HepG2 (cell line): ENCODE data around the gene CHD9. TPM values are rescaled to one million over a fixed set of nuclear protein-coding genes. Genes with fewer than 3 reads are reported as not detected.

Source experiments
- ATAC-seq: fragments of 200-7000 bp; cut with Tn5 transposase; 3 replicates; pipeline ENCODE4 v1.9.1; 2020; ENCODE audit warnings: mild to moderate bottlenecking, moderate library complexity
- BruUV-seq: library from RNA; stranded (reverse); fragments of 400-500 nt; replicated peaks from 2 replicates; lab custom pipeline; 2021; lab: Mats Ljungman, UMichigan
- CTCF ChIA-PET: fragments of 300-600 bp; formaldehyde crosslinking; extraction: SDS; loops from one replicate; lab custom pipeline; 2021; ENCODE audit warnings: low total read pairs, inconsistent platforms, low intra/inter-chr PET ratio; lab: Yijun Ruan, JAX
- POLR2A ChIA-PET: fragments of 350-600 bp; sonication (Branson Sonifier 250); formaldehyde crosslinking; loops from one replicate; lab custom pipeline; 2020; ENCODE audit warnings: antibody characterized with exemption, inconsistent platforms; lab: Yijun Ruan, JAX
- DNase-seq: peaks from one replicate; pipeline ENCODE4 v3.0.0-alpha.2; 2015; ENCODE audit warnings: low spot score
- FAIRE-seq: peaks from 3 replicates; lab custom pipeline; 2011; peaks lifted over from hg19 to GRCh38; lab: Jason Lieb, UNC
- H2AFZ ChIP-seq: one replicate; pipeline ENCODE4 v1.6.1; 2011; ENCODE audit warnings: low read length, inconsistent platforms
- H3K27ac ChIP-seq: fragments of 300-600 bp; 3 replicates; pipeline ENCODE4 v1.8.0; 2011; ENCODE audit warnings: mixed run types, mild to moderate bottlenecking, mixed read lengths, low read length, inconsistent platforms; ENCODE audit not compliant: insufficient read depth; ENCODE audit errors: extremely low read length
- H3K27me3 ChIP-seq, 2 experiments: fragments of 200-600 bp in 1 of 2; 2 replicates in 1 of 2; 3 replicates in 1 of 2; pipeline versions ENCODE4 v1.6.0 to v1.8.0; 2011; ENCODE audit warnings: low read length in 2 of 2, mild to moderate bottlenecking in 2 of 2, moderate library complexity in 2 of 2, inconsistent platforms in 1 of 2; ENCODE audit not compliant: insufficient read depth in 2 of 2, control insufficient read depth in 1 of 2
- H3K36me3 ChIP-seq, 2 experiments: fragments of 200-600 bp in 1 of 2; replicated peaks in 1 of 2; 2 replicates in 1 of 2; 3 replicates in 1 of 2; pipeline versions ENCODE4 v1.5.1 to v1.8.0; 2011; ENCODE audit warnings: low read length in 2 of 2, inconsistent platforms in 1 of 2; ENCODE audit not compliant: insufficient read depth in 2 of 2, control insufficient read depth in 1 of 2
- H3K4me1 ChIP-seq: 2 replicates; pipeline ENCODE4 v1.5.1; 2012; ENCODE audit warnings: low read length, inconsistent platforms; ENCODE audit not compliant: insufficient read depth
- H3K4me2 ChIP-seq: 2 replicates; pipeline ENCODE4 v1.6.0; 2011; ENCODE audit warnings: low read depth, low read length, inconsistent platforms
- H3K4me3 ChIP-seq, 3 experiments: fragments of 200-600 bp in 1 of 3; sonication (generic), shearing (Covaris generic) in 1 of 3; replicated peaks in 1 of 3; 2 replicates each; pipeline ENCODE4 v1.5.1; 2011 to 2016; ENCODE audit warnings: low read length in 3 of 3, inconsistent platforms in 2 of 3, low read depth in 2 of 3, mild to moderate bottlenecking in 2 of 3, control low read depth in 1 of 3, mixed read lengths in 1 of 3; ENCODE audit not compliant: insufficient read depth in 1 of 3
- H3K79me2 ChIP-seq: one replicate; pipeline ENCODE4 v1.6.1; 2011; ENCODE audit warnings: low read length, inconsistent platforms; ENCODE audit not compliant: insufficient read depth
- H3K9ac ChIP-seq: 2 replicates; pipeline ENCODE4 v1.6.0; 2011; ENCODE audit warnings: mild to moderate bottlenecking, low read depth, low read length, inconsistent platforms; ENCODE audit not compliant: insufficient read depth
- H3K9me3 ChIP-seq: 2 replicates; pipeline ENCODE4 v1.5.1; 2012; ENCODE audit warnings: mild to moderate bottlenecking, low read length
- H4K20me1 ChIP-seq: 2 replicates; pipeline ENCODE4 v1.6.0; 2011; ENCODE audit warnings: inconsistent platforms, mild to moderate bottlenecking, low read length, moderate library complexity; ENCODE audit not compliant: insufficient read depth
- CCDC6 ChIP-seq: sonication (generic); formaldehyde crosslinking; IDR thresholded peaks from 2 replicates; pipeline ENCODE4 v1.8.1; 2022; ENCODE audit warnings: mild to moderate bottlenecking, missing genetic modification reagents, moderate library complexity
- ETV5 ChIP-seq: IDR thresholded peaks from 2 replicates; pipeline ENCODE4 v1.6.1; 2018; ENCODE audit warnings: missing biosample characterization, missing genetic modification reagents, inconsistent platforms, borderline replicate concordance
- FOSL2 ChIP-seq: sonication (generic); formaldehyde crosslinking; IDR thresholded peaks from 2 replicates; pipeline ENCODE4 v1.4.0; 2020; ENCODE audit warnings: missing genetic modification reagents
- YY1 ChIP-seq: IDR thresholded peaks from 2 replicates; pipeline ENCODE4 v1.6.1; 2011; ENCODE audit warnings: low read length, low read depth, moderate library complexity, mild to moderate bottlenecking; ENCODE audit not compliant: insufficient read depth, insufficient replicate concordance
- ZKSCAN8 ChIP-seq: IDR thresholded peaks from 2 replicates; pipeline ENCODE4 v1.6.1; 2016; ENCODE audit warnings: borderline replicate concordance, missing genetic modification reagents, missing compliant biosample characterization
- WGBS: methylation state at CpG from one replicate; pipeline ENCODE4 v1.1.6; 2017; ENCODE audit warnings: low lambda C conversion rate; 5-methylcytosine and 5-hydroxymethylcytosine counted together
- in situ Hi-C: cut with HindIII; loops from 2 replicates; pipeline ENCODE4 v1.10.0; 2017; ENCODE audit warnings: low pct_unique_long_range_greater_than_20kb; ENCODE audit not compliant: extremely low pct_ligation_motif_present
- intact Hi-C: fragments of 100-400 bp; cut with micrococcal nuclease; formaldehyde crosslinking; loops from one replicate; pipeline ENCODE4 v1.10.0; 2022; ENCODE audit not compliant: unreplicated experiment
- polyA plus RNA-seq, 8 experiments: library from polyadenylated mRNA; depleted of rRNA in 3 of 8; stranded (reverse) in 7 of 8; unstranded in 1 of 8; fragments of >200 nt; fragmentation: Illumina TruSeq in 4 of 8; extraction: Trizol in 4 of 8; gene quantifications; 2 replicates each; pipeline versions ENCODE4 v1.2.1 to v1.2.3, GENCODE V29; 2011 to 2016; ENCODE audit warnings: low read depth in 4 of 8, missing spikeins in 1 of 8, mixed read lengths in 1 of 8; ENCODE audit not compliant: insufficient read depth in 1 of 8
- total RNA-seq, 5 experiments: library from RNA; depleted of rRNA; stranded (reverse); fragments of >200 nt; fragmentation: Illumina TruSeq; extraction: Trizol; gene quantifications; 2 replicates each; pipeline ENCODE4 v1.2.3, GENCODE V29; 2016; ENCODE audit warnings: low read depth in 1 of 5
- TF ChIP-seq, protein P1 (sequence below): sonication (generic); formaldehyde crosslinking; IDR thresholded peaks from 2 replicates; pipeline ENCODE4 v1.8.1; 2023; ENCODE audit warnings: mild to moderate bottlenecking, missing genetic modification reagents

CHD9 gene
- total and polyA plus RNA-seq, 2 of the 13 experiments (the other 11 are each of a cell fraction or from before 2014, with no cell fraction given), result 23.4 to 27.7 TPM

DNA sequence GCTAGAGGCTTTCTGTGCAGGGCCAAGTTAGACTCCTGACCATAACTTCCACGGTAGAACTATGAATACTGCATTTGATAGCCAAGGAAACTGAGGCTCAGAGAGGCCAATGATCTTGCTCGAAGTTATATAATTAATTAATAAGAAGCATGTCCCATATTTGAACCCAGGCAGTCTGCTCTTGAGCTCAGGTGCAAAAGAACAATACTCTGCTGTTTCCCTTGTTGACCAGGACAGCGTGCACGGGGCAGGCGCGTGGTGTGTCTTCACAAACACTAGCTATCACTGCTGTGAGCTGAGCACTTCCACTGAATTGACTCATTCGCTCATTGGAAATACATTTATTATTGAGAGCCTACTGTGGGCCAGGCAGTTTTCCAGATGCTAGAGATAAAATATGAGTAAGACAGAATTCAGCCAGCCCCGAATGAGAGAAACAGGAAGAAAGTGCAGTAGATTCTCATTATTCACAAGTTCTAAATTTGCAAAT is 1.6 kb downstream of the CHD9 start (continued):
- TF ChIP-seq, protein P1, sequence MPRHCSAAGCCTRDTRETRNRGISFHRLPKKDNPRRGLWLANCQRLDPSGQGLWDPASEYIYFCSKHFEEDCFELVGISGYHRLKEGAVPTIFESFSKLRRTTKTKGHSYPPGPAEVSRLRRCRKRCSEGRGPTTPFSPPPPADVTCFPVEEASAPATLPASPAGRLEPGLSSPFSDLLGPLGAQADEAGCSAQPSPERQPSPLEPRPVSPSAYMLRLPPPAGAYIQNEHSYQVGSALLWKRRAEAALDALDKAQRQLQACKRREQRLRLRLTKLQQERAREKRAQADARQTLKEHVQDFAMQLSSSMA, result no peak
- TF ChIP-seq YY1, result no peak
- TF ChIP-seq ZKSCAN8 (CRISPR knock-in tag), result no peak

DNA sequence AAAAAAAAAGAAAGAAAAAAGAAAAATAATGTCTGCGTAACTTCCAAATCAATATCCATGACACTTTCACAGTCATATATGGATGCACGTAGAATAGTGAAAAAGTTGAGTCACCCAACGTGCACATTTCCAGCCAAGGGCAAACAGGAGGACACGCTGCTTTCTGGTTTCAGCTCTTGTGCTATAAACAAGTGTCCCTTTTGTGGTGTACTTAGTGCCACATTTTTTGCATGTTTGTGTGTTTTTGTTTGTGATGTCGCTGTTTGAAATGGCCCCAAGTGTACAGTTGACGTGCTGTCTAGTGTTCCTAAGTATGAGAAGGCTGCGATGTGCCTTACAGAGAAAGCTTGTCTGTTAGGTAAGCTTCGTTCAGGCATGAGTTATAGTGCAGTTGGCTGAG is 2.9 kb downstream of the CHD9 start:
- peaks cover 68% of the 10 kb centered on the region for H3K79me2 ChIP-seq
- H3K36me3 ChIP-seq, result no peaks in the 10 kb centered on the region
- peak overlapping the region; percentile 42 for H3K4me2 ChIP-seq
- POLR2A ChIA-PET, result interaction anchor here (1.0 kb wide), 1 partner anchor 42 kb away, joined by 3 read pairs; no protein-coding TSS in a partner anchor
- CTCF ChIA-PET, result no interaction called here
- H3K27ac ChIP-seq, result no peak overlapping the region
- no TSS peak for BruUV-seq
- in situ Hi-C loops, result loop anchor here (10.0 kb wide), 4 partner anchors 67 to 377 kb away; partner anchors contain the start of gene RBL2
- no peaks in the 10 kb centered on the region; a peak in 1 of 5 replicates for H3K27me3 ChIP-seq
- H3K9ac ChIP-seq, result no peak overlapping the region
- FAIRE-seq (no peak), ATAC-seq (no peak), DNase-seq (no peak)
- H4K20me1 ChIP-seq, result 0 out of 2 replicates have a peak, but pooled peaks cover 6% of the 10 kb centered on the region
- TF ChIP-seq CCDC6 (CRISPR knock-in tag) (peak; percentile 29; the same call in 1 of the 2 replicates), ETV5 (CRISPR knock-in tag) (no peak), FOSL2 (CRISPR knock-in tag) (0 out of 2 replicates have a peak, but pooled peaks have one; percentile 12)
- no peak overlapping the region for H3K4me3 ChIP-seq
- no peaks in the 10 kb centered on the region for H3K9me3 ChIP-seq
- intact Hi-C loops, result loop anchor here (10.0 kb wide), 1 partner anchor 457 kb away; no protein-coding TSS in a partner anchor
- no peak overlapping the region for H2AFZ ChIP-seq
- 92% methylated on average over 8 of the region's 8 CpGs for WGBS
- H3K4me1 ChIP-seq, result peaks cover 91% of the 10 kb centered on the region
